NCI-H748 (cell line): ENCODE measurements around the gene OR3A3.

Experiments used
- DNase-seq: peaks from one replicate; lab custom pipeline; 2025; ENCODE audit not compliant: unreplicated experiment; lab: John Stamatoyannopoulos, UW

The OR3A3 gene

GRCh38 chr17:3471599-3471998 lies 60.4 kb downstream of the OR3A3 start, which contains the start of gene SPATA22:
Gene SPATA22 (minus strand): TSS chr17:3471819. CDS start chr17:3469325, 2,494 bp downstream.
- no peak for DNase-seq

GRCh38 chr17:3472137-3472536 lies 61.0 kb downstream of the OR3A3 start:
- no peak for DNase-seq
